IMR-90 (cell line): ENCODE data around the gene RNF149. TPM values are rescaled to one million over a fixed set of nuclear protein-coding genes. Genes with fewer than 3 reads are reported as not detected.

Source experiments
- ATAC-seq: fragments of 200-7000 bp; cut with Tn5 transposase; 2 replicates; pipeline ENCODE4 v1.9.1; 2020; ENCODE audit warnings: low read depth, mild to moderate bottlenecking, moderate library complexity
- BruUV-seq: library from RNA; stranded (reverse); fragments of 400-500 nt; replicated peaks from 2 replicates; lab custom pipeline; 2021; lab: Mats Ljungman, UMichigan
- CTCF ChIA-PET: fragments of 300-600 bp; formaldehyde crosslinking; extraction: SDS; loops from one replicate; lab custom pipeline; 2021; ENCODE audit warnings: antibody characterized with exemption; lab: Yijun Ruan, JAX
- POLR2A ChIA-PET: fragments of 300-600 bp; sonication (Branson Sonifier 250); formaldehyde crosslinking; loops from one replicate; lab custom pipeline; 2022; ENCODE audit warnings: antibody characterized with exemption; ENCODE audit not compliant: unreplicated experiment; lab: Charles Lee
- DNase-seq: peaks from one replicate; pipeline ENCODE4 v3.0.0; 2013
- H2AFZ ChIP-seq: replicated peaks from 2 replicates; pipeline ENCODE3; 2013; ENCODE audit warnings: low read length, mild to moderate bottlenecking; ENCODE audit not compliant: poor library complexity
- H2AK5ac ChIP-seq: 2 replicates; pipeline ENCODE4 v1.6.1; 2013; ENCODE audit warnings: low read depth, low read length, inconsistent platforms
- H2AK9ac ChIP-seq: replicated peaks from 2 replicates; pipeline ENCODE3; 2013; ENCODE audit warnings: mild to moderate bottlenecking, low read depth, low read length, moderate library complexity; ENCODE audit not compliant: poor library complexity
- H2BK120ac ChIP-seq: 2 replicates; pipeline ENCODE4 v1.6.1; 2013; ENCODE audit warnings: low read depth, low read length, inconsistent platforms
- H2BK15ac ChIP-seq: 3 replicates; pipeline ENCODE4 v1.6.1; 2013; ENCODE audit warnings: low read depth, low read length, inconsistent platforms
- H2BK20ac ChIP-seq: 2 replicates; pipeline ENCODE4 v1.6.1; 2013; ENCODE audit warnings: low read depth, mild to moderate bottlenecking, inconsistent platforms, low read length, moderate library complexity
- H2BK5ac ChIP-seq: 2 replicates; pipeline ENCODE4 v1.6.1; 2013; ENCODE audit warnings: mild to moderate bottlenecking, low read depth, low read length, inconsistent platforms; ENCODE audit not compliant: poor library complexity, severe bottlenecking
- H3K14ac ChIP-seq: replicated peaks from 2 replicates; pipeline ENCODE4 v1.6.1; 2013; ENCODE audit warnings: low read depth, low read length, inconsistent platforms
- H3K18ac ChIP-seq: 2 replicates; pipeline ENCODE4 v1.6.1; 2013; ENCODE audit warnings: low read depth, low read length, control low read depth
- H3K23ac ChIP-seq: 2 replicates; pipeline ENCODE4 v1.6.1; 2013; ENCODE audit warnings: low read depth, low read length, inconsistent platforms
- H3K27ac ChIP-seq: 2 replicates; pipeline ENCODE4 v1.5.1; 2013; ENCODE audit warnings: mild to moderate bottlenecking, control low read depth, low read length; ENCODE audit not compliant: insufficient read depth
- H3K27me3 ChIP-seq: 2 replicates; pipeline ENCODE4 v1.6.1; 2013; ENCODE audit warnings: low read length; ENCODE audit not compliant: control insufficient read depth, insufficient read depth
- H3K36me3 ChIP-seq: 2 replicates; pipeline ENCODE4 v1.6.1; 2013; ENCODE audit warnings: low read length, mixed read lengths; ENCODE audit not compliant: control insufficient read depth, insufficient read depth
- H3K4ac ChIP-seq: 2 replicates; pipeline ENCODE4 v1.6.1; 2013; ENCODE audit warnings: low read depth, low read length, inconsistent platforms
- H3K4me1 ChIP-seq: 2 replicates; pipeline ENCODE4 v1.6.1; 2013; ENCODE audit warnings: low read length, mixed read lengths; ENCODE audit not compliant: control insufficient read depth, insufficient read depth
- H3K4me2 ChIP-seq: 2 replicates; pipeline ENCODE4 v1.6.1; 2013; ENCODE audit warnings: low read depth, mild to moderate bottlenecking, control low read depth, low read length, moderate library complexity
- H3K4me3 ChIP-seq: 2 replicates; pipeline ENCODE4 v1.5.1; 2013; ENCODE audit warnings: low read depth, mild to moderate bottlenecking, control low read depth, low read length, moderate library complexity; ENCODE audit not compliant: insufficient read depth
- H3K56ac ChIP-seq: 2 replicates; pipeline ENCODE4 v1.6.1; 2013; ENCODE audit warnings: low read length, inconsistent platforms; ENCODE audit not compliant: insufficient read depth; ENCODE audit errors: extremely low read depth
- H3K79me1 ChIP-seq, 2 experiments: 2 replicates each; pipeline ENCODE4 v1.6.1; 2013; ENCODE audit warnings: low read length in 2 of 2, inconsistent platforms in 1 of 2, low read depth in 1 of 2
- H3K9ac ChIP-seq: 2 replicates; pipeline ENCODE4 v1.6.1; 2013; ENCODE audit warnings: low read depth, low read length, control low read depth
- H3K9me1 ChIP-seq: 2 replicates; pipeline ENCODE4 v1.6.1; 2013; ENCODE audit warnings: low read length, inconsistent platforms; ENCODE audit not compliant: insufficient read depth
- H3K9me3 ChIP-seq: 2 replicates; pipeline ENCODE4 v1.6.1; 2013; ENCODE audit warnings: low read length; ENCODE audit not compliant: control insufficient read depth, insufficient read depth
- H4K20me1 ChIP-seq: 2 replicates; pipeline ENCODE4 v1.6.1; 2013; ENCODE audit warnings: low read length, inconsistent platforms; ENCODE audit not compliant: insufficient read depth
- H4K5ac ChIP-seq: 2 replicates; pipeline ENCODE4 v1.6.1; 2013; ENCODE audit warnings: mild to moderate bottlenecking, low read depth, low read length, control low read depth
- H4K8ac ChIP-seq, 2 experiments: 2 replicates each; pipeline ENCODE4 v1.6.1; 2013; ENCODE audit warnings: low read depth in 2 of 2, low read length in 2 of 2, control low read depth in 1 of 2, inconsistent platforms in 1 of 2
- H4K91ac ChIP-seq: 2 replicates; pipeline ENCODE4 v1.6.1; 2013; ENCODE audit warnings: low read depth, low read length, inconsistent platforms; ENCODE audit not compliant: insufficient read depth
- BHLHE40 ChIP-seq: fragments of 150-350 bp; IDR thresholded peaks from 2 replicates; pipeline ENCODE4 v1.6.1; 2016; ENCODE audit warnings: mild to moderate bottlenecking, low read depth, low read length
- CEBPB ChIP-seq: IDR thresholded peaks from 2 replicates; pipeline ENCODE4 v1.6.1; 2012; ENCODE audit warnings: low read depth, low read length, improper control_type of control experiment
- CHD1 ChIP-seq: IDR thresholded peaks from 2 replicates; pipeline ENCODE4 v1.6.1; 2012; ENCODE audit warnings: low read depth, low read length, improper control_type of control experiment
- CTCF ChIP-seq: conservative IDR thresholded peaks from 2 replicates; pipeline ENCODE4 v1.5.1; 2012; ENCODE audit warnings: mild to moderate bottlenecking, low read depth, low read length, improper control_type of control experiment
- ELK1 ChIP-seq: fragments of 150-350 bp; IDR thresholded peaks from 2 replicates; pipeline ENCODE4 v1.6.1; 2016; ENCODE audit warnings: low read depth, mild to moderate bottlenecking, low read length, moderate library complexity, borderline replicate concordance
- FOS ChIP-seq: fragments of 150-350 bp; IDR thresholded peaks from 2 replicates; pipeline ENCODE4 v1.6.1; 2016; ENCODE audit warnings: low read depth, low read length
- MAFK ChIP-seq: IDR thresholded peaks from 2 replicates; pipeline ENCODE4 v1.6.1; 2012; ENCODE audit warnings: low read depth, low read length, improper control_type of control experiment
- MAZ ChIP-seq: IDR thresholded peaks from 2 replicates; pipeline ENCODE4 v1.6.1; 2012; ENCODE audit warnings: low read depth, mild to moderate bottlenecking, low read length, improper control_type of control experiment, moderate library complexity, borderline replicate concordance
- MXI1 ChIP-seq: IDR thresholded peaks from 2 replicates; pipeline ENCODE4 v1.6.1; 2012; ENCODE audit warnings: low read depth, mild to moderate bottlenecking, low read length, moderate library complexity, borderline replicate concordance
- POLR2A ChIP-seq: IDR thresholded peaks from 2 replicates; pipeline ENCODE4 v1.6.1; 2012; ENCODE audit warnings: mild to moderate bottlenecking, low read depth, low read length
- RAD21 ChIP-seq: IDR thresholded peaks from 2 replicates; pipeline ENCODE4 v1.6.1; 2012; ENCODE audit warnings: low read length, improper control_type of control experiment
- RCOR1 ChIP-seq: IDR thresholded peaks from 2 replicates; pipeline ENCODE4 v1.6.1; 2012; ENCODE audit warnings: mild to moderate bottlenecking, low read length, improper control_type of control experiment; ENCODE audit not compliant: insufficient replicate concordance
- RFX5 ChIP-seq: IDR thresholded peaks from 2 replicates; pipeline ENCODE4 v1.8.0; 2012; ENCODE audit warnings: low read depth, mild to moderate bottlenecking, low read length, moderate library complexity
- SMC3 ChIP-seq: fragments of 150-350 bp; IDR thresholded peaks from 2 replicates; pipeline ENCODE4 v1.6.1; 2016; ENCODE audit warnings: low read depth, mild to moderate bottlenecking, antibody characterized with exemption, low read length, moderate library complexity
- WGBS, 2 experiments: methylation state at CpG; one replicate each; pipeline versions ENCODE4 v1.1.5 to v1.1.7; 2013; ENCODE audit warnings: missing lambda C conversion rate in 2 of 2; ENCODE audit not compliant: insufficient read length in 1 of 2; ENCODE audit errors: extremely low coverage in 2 of 2; 5-methylcytosine and 5-hydroxymethylcytosine counted together
- dilution Hi-C: fragments of 300-500 bp; cut with HindIII; formaldehyde crosslinking; loops from one replicate; pipeline ENCODE4 v1.14.3; 2018; ENCODE audit warnings: low sequenced_read_pairs; ENCODE audit not compliant: unreplicated experiment
- in situ Hi-C: fragments of 300-500 bp; cut with MboI; formaldehyde crosslinking; loops from 3 replicates; pipeline ENCODE4 v1.14.3; 2019; ENCODE audit warnings: low sequenced_read_pairs, inconsistent platforms, mixed read lengths
- intact Hi-C: fragments of 100-400 bp; cut with micrococcal nuclease; formaldehyde crosslinking; loops from 2 replicates; pipeline ENCODE4 v1.10.0; 2022
- polyA plus RNA-seq, 3 experiments: library from polyadenylated mRNA; depleted of rRNA; stranded (reverse); fragments of >200 nt; gene quantifications; 2 replicates each; pipeline ENCODE4 v1.2.3, GENCODE V29; 2012; ENCODE audit warnings: low replicate concordance in 1 of 3
- total RNA-seq: library from RNA; depleted of rRNA; stranded (reverse); fragments of >200 nt; gene quantifications from 2 replicates; pipeline ENCODE4 v1.2.3, GENCODE V29; 2012
- TF ChIP-seq, protein P1 (sequence below): fragments of 150-350 bp; IDR thresholded peaks from 2 replicates; pipeline ENCODE4 v1.6.1; 2017; ENCODE audit warnings: mild to moderate bottlenecking, antibody characterized with exemption, low read length, low read depth

The RNF149 gene
- total and polyA plus RNA-seq, 2 of the 4 experiments (the other 2 are of a cell fraction) = 14.5 to 18.6 TPM

GRCh38 chr2:101252408-101253012 is 56.0 kb downstream of the RNF149 start, which contains the start of gene CNOT11:
Gene CNOT11 (plus strand): TSS chr2:101252886. CDS start chr2:101252965, 79 bp downstream.
- in situ Hi-C loops = no loop called here
- no peak for TF ChIP-seq MAFK
- peak; percentile 78; the same call in 1 of the 2 replicates for TF ChIP-seq POLR2A
- TF ChIP-seq RFX5 = no peak
- no peak for TF ChIP-seq CEBPB
- TF ChIP-seq MXI1 = peak; percentile 23; the same call in 1 of the 2 replicates
- TF ChIP-seq RCOR1 = peak; percentile 6
- TF ChIP-seq RAD21 = no peak
- TF ChIP-seq ELK1 = no peak
- no peak for TF ChIP-seq CHD1
- TF ChIP-seq SMC3 = no peak
- no peak for TF ChIP-seq CTCF
- no peak; the same call in 1 of the 2 replicates for TF ChIP-seq BHLHE40
- peak; percentile 79; the same call in 1 of the 2 replicates for TF ChIP-seq MAZ
- TF ChIP-seq, protein P1, sequence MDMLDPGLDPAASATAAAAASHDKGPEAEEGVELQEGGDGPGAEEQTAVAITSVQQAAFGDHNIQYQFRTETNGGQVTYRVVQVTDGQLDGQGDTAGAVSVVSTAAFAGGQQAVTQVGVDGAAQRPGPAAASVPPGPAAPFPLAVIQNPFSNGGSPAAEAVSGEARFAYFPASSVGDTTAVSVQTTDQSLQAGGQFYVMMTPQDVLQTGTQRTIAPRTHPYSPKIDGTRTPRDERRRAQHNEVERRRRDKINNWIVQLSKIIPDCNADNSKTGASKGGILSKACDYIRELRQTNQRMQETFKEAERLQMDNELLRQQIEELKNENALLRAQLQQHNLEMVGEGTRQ = no peak
- TF ChIP-seq FOS = no peak

More at GRCh38 chr2:101252408-101253012, 56.0 kb downstream of the RNF149 start, which contains the start of gene CNOT11:
- dilution Hi-C loops = no loop called here
- WGBS, 2 experiments = 6% methylated on average over 8 of the region's 63 CpGs; no CpG with 5 or more reads in 1 of the 2 experiments
- H4K20me1 ChIP-seq = peaks cover 15% of the 10 kb centered on the region; the same call in 1 of the 2 replicates
- ATAC-seq (peak; percentile 95), DNase-seq (peak; percentile 98)
- peak within 1 kb of the TSS; percentile 74 for H2AK9ac ChIP-seq
- peak within 1 kb of the TSS; percentile 84 for H3K4me3 ChIP-seq
- peaks cover 9% of the 10 kb centered on the region for H3K9me1 ChIP-seq
- peak within 1 kb of the TSS; percentile 99 for H3K4me2 ChIP-seq
- peak within 1 kb of the TSS; percentile 95 for H2AFZ ChIP-seq
- H3K4me1 ChIP-seq = peaks cover 12% of the 10 kb centered on the region
- no peak within 1 kb of the TSS for H2AK5ac ChIP-seq
- H3K4ac ChIP-seq = peak within 1 kb of the TSS; percentile 71
- BruUV-seq = no TSS peak
- H3K36me3 ChIP-seq = no peaks in the 10 kb centered on the region; the same call in 1 of the 2 replicates
- peak within 1 kb of the TSS; percentile 74 for H2BK120ac ChIP-seq
- 0 out of 3 replicates have a peak within 1 kb of the TSS, but pooled peaks have one; percentile 53 for H2BK15ac ChIP-seq
- peak within 1 kb of the TSS; percentile 77; the same call in 1 of the 2 replicates for H3K56ac ChIP-seq
- H3K18ac ChIP-seq = peak within 1 kb of the TSS; percentile 53
- no peak within 1 kb of the TSS for H2BK20ac ChIP-seq
- peak within 1 kb of the TSS; percentile 66 for H3K23ac ChIP-seq
- intact Hi-C loops = loop anchor here (5.0 kb wide), 1 partner anchor 240 kb away; no protein-coding TSS in a partner anchor
- H4K91ac ChIP-seq = peak within 1 kb of the TSS; percentile 51
- H2BK5ac ChIP-seq = peak within 1 kb of the TSS; percentile 77
- CTCF ChIA-PET = no interaction called here
- H3K27ac ChIP-seq = peak within 1 kb of the TSS; percentile 87
- H3K27me3 ChIP-seq = no peaks in the 10 kb centered on the region
- no peaks in the 10 kb centered on the region for H3K9me3 ChIP-seq
- peak within 1 kb of the TSS; percentile 70 to 96 for H4K8ac ChIP-seq
- H3K14ac ChIP-seq = peak within 1 kb of the TSS; percentile 62
- H4K5ac ChIP-seq = peak within 1 kb of the TSS; percentile 46
- H3K9ac ChIP-seq = peak within 1 kb of the TSS; percentile 89
- POLR2A ChIA-PET = no interaction called here
- H3K79me1 ChIP-seq = peaks cover 17 to 33% of the 10 kb centered on the region in 2 experiments
